Cardiac muscle cell (in vitro differentiated cells and primary cell): ENCODE data around the gene CPB1. TPM values are rescaled to one million over a fixed set of nuclear protein-coding genes. Genes with fewer than 3 reads are reported as not detected.

Experiments used
- DNase-seq, 2 donors: peaks; one replicate each; pipeline versions ENCODE4 v3.0.0 to v3.0.0-alpha.2; 2010 to 2017; ENCODE audit warnings: low read depth in 1 of 2, low spot score in 1 of 2
- H3K27ac ChIP-seq: fragments of 200-600 bp; sonication (generic); 2 replicates; pipeline ENCODE4 v1.5.1; 2016
- H3K27me3 ChIP-seq: fragments of 200-600 bp; sonication (generic); 2 replicates; pipeline ENCODE4 v1.6.0; 2016; ENCODE audit warnings: control low read depth
- H3K36me3 ChIP-seq: fragments of 200-600 bp; sonication (generic); 2 replicates; pipeline ENCODE4 v1.5.1; 2016; ENCODE audit warnings: control low read depth
- H3K4me1 ChIP-seq: fragments of 200-600 bp; sonication (generic); 2 replicates; pipeline ENCODE4 v1.8.1; 2017; ENCODE audit warnings: low read depth, mild to moderate bottlenecking, mixed run types
- H3K4me3 ChIP-seq: fragments of 200-600 bp; sonication (generic); 2 replicates; pipeline ENCODE4 v1.5.1; 2016; ENCODE audit warnings: mild to moderate bottlenecking
- H3K9me3 ChIP-seq: fragments of 200-600 bp; sonication (generic); 2 replicates; pipeline ENCODE4 v1.5.1; 2017; ENCODE audit warnings: low read depth, mild to moderate bottlenecking, control low read depth
- CTCF ChIP-seq: IDR thresholded peaks from 2 replicates; pipeline ENCODE4 v1.5.1; 2012; ENCODE audit warnings: low read depth, mild to moderate bottlenecking, low read length
- polyA plus RNA-seq: library from polyadenylated mRNA; unstranded; fragments of >200 nt; fragmentation: Nextera tagmentation; extraction: Ambion mirVana; gene quantifications from 2 replicates; pipeline ENCODE4 v1.2.1, GENCODE V29; 2016
- total RNA-seq: library from RNA; depleted of rRNA; stranded (reverse); fragments of >200 nt; gene quantifications from 2 replicates; pipeline ENCODE4 v1.2.3, GENCODE V29; 2016

The CPB1 gene
- total and polyA plus RNA-seq, 2 experiments from 2014 or later, result not detected

GRCh38 chr3:148852271-148852992, 24.8 kb downstream of the CPB1 start:
- Histone ChIP-seq H3K27me3 (peaks cover 5% of the 10 kb centered on the region), H3K9me3 (no peaks in the 10 kb centered on the region), H3K4me3 (no peak overlapping the region), H3K4me1 (no peaks in the 10 kb centered on the region), H3K27ac (no peak overlapping the region), H3K36me3 (no peaks in the 10 kb centered on the region)
- DNase-seq, result no peak
- TF ChIP-seq CTCF, result no peak

- TF ChIP-seq CTCF, result no peak
Measured at GRCh38 chr3:148853076-148853475, 25.5 kb downstream of the CPB1 start.

GRCh38 chr3:148854061-148854460, 26.4 kb downstream of the CPB1 start:
- H3K4me1 ChIP-seq, result no peaks in the 10 kb centered on the region
- no peaks in the 10 kb centered on the region for H3K9me3 ChIP-seq
- TF ChIP-seq CTCF, result no peak
- DNase-seq, result no peak
- peaks cover 7% of the 10 kb centered on the region for H3K27me3 ChIP-seq
- no peaks in the 10 kb centered on the region for H3K36me3 ChIP-seq
- no peak overlapping the region for H3K4me3 ChIP-seq
- H3K27ac ChIP-seq, result no peak overlapping the region

More at GRCh38 chr3:148853076-148853475, 25.5 kb downstream of the CPB1 start:
- no peak for DNase-seq
- Histone ChIP-seq H3K27ac (no peak overlapping the region), H3K27me3 (peaks cover 7% of the 10 kb centered on the region), H3K4me3 (no peak overlapping the region), H3K9me3 (no peaks in the 10 kb centered on the region), H3K36me3 (no peaks in the 10 kb centered on the region), H3K4me1 (no peaks in the 10 kb centered on the region)

GRCh38 chr3:148856384-148856783, 28.8 kb downstream of the CPB1 start:
- Histone ChIP-seq H3K36me3 (no peaks in the 10 kb centered on the region), H3K4me3 (no peak overlapping the region), H3K27me3 (peaks cover 22% of the 10 kb centered on the region), H3K9me3 (no peaks in the 10 kb centered on the region), H3K27ac (no peak overlapping the region), H3K4me1 (no peaks in the 10 kb centered on the region)
- no peak for TF ChIP-seq CTCF
- DNase-seq, result no peak

GRCh38 chr3:148857316-148857715, 29.7 kb downstream of the CPB1 start:
- no peak for TF ChIP-seq CTCF
- DNase-seq, result no peak
- Histone ChIP-seq H3K27ac (no peak overlapping the region), H3K9me3 (no peaks in the 10 kb centered on the region), H3K36me3 (no peaks in the 10 kb centered on the region), H3K27me3 (peaks cover 31% of the 10 kb centered on the region), H3K4me1 (no peaks in the 10 kb centered on the region), H3K4me3 (no peak overlapping the region)
